BLaER1 treated with 17β-estradiol and CSF1 and Interleukin-3, amounts not matched to agents 10 nM and 100 nM (cell line): ENCODE results near the gene DPP6.

Source experiments
- H3K27ac ChIP-seq, 11 experiments: shearing (Covaris generic); formaldehyde crosslinking; 2 replicates each; pipeline ENCODE4 v1.8.1; 2022
- H3K27me3 ChIP-seq, 11 experiments: shearing (Covaris generic); formaldehyde crosslinking; 2 replicates each; pipeline ENCODE4 v1.8.1; 2022
- H3K36me3 ChIP-seq, 11 experiments: shearing (Covaris generic); formaldehyde crosslinking; 2 replicates each; pipeline ENCODE4 v1.8.1; 2022
- H3K4me1 ChIP-seq, 10 experiments: shearing (Covaris generic); formaldehyde crosslinking; 2 replicates each; pipeline ENCODE4 v1.8.1; 2022
- H3K4me2 ChIP-seq, 11 experiments: shearing (Covaris generic); formaldehyde crosslinking; 2 replicates each; pipeline ENCODE4 v1.8.1; 2022
- H3K4me3 ChIP-seq, 10 experiments: shearing (Covaris generic); formaldehyde crosslinking; 2 replicates each; pipeline ENCODE4 v1.8.1; 2022
- H3K9ac ChIP-seq, 11 experiments: shearing (Covaris generic); formaldehyde crosslinking; 2 replicates each; pipeline ENCODE4 v1.8.1; 2022
- H3K9me3 ChIP-seq, 11 experiments: shearing (Covaris generic); formaldehyde crosslinking; replicated peaks in 1 of 11; 2 replicates each; pipeline ENCODE4 v1.8.1; 2022
- H4K20me1 ChIP-seq, 11 experiments: shearing (Covaris generic); formaldehyde crosslinking; 2 replicates each; pipeline ENCODE4 v1.8.1; 2022
- Cebpa-rat ChIP-seq, 11 experiments: shearing (Covaris generic); IDR thresholded peaks; 2 replicates each; pipeline ENCODE4 v1.8.1; 2022

Gene DPP6

DNA sequence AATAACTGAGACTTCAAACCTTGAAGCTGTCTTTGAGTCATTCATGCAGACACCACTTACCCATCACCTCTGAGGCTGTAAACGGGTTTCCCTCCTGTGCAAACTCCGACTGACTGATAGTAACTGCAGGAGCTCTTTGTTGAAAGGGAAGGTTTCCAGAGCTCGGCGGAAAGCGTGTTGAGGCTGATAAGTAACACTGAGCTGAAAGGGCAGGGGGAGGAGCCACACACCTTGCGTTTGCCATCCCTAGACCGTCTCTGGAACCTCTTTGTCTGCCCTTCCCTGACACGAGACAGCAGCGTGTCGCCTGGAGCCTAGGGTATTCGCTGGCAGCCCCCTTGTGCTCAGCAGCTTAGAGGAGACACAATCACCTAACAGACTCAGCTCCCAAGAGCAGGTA lies 816.7 kb downstream of the DPP6 start:
- no peaks in the 10 kb centered on the region for H3K36me3 ChIP-seq
- no peak overlapping the region for H3K4me2 ChIP-seq
- peaks cover 0 to 11% (median 8%) of the 10 kb centered on the region in 10 experiments; a peak in 14 of 20 replicates for H3K4me1 ChIP-seq
- no peak overlapping the region for H3K4me3 ChIP-seq
- H3K27ac ChIP-seq: no peak overlapping the region
- TF ChIP-seq Cebpa-rat (IDR thresholded peaks at IDR 0.05): no peak
- H3K9me3 ChIP-seq: no peaks in the 10 kb centered on the region
- H3K27me3 ChIP-seq: no peaks in the 10 kb centered on the region
- H4K20me1 ChIP-seq: no peaks in the 10 kb centered on the region; a peak in 1 of 22 replicates
- no peak overlapping the region for H3K9ac ChIP-seq

GRCh38 chr7:154869436-154869835 lies 817.2 kb downstream of the DPP6 start:
- Histone ChIP-seq H3K27ac (no peak overlapping the region), H4K20me1 (no peaks in the 10 kb centered on the region; a peak in 1 of 22 replicates), H3K4me2 (no peak overlapping the region), H3K4me3 (no peak overlapping the region), H3K4me1 (peaks cover 0 to 11% (median 8%) of the 10 kb centered on the region in 10 experiments; a peak in 14 of 20 replicates), H3K27me3 (no peaks in the 10 kb centered on the region), H3K9me3 (no peaks in the 10 kb centered on the region), H3K9ac (no peak overlapping the region), H3K36me3 (no peaks in the 10 kb centered on the region)
- no peak for TF ChIP-seq Cebpa-rat (IDR thresholded peaks at IDR 0.05)

DNA sequence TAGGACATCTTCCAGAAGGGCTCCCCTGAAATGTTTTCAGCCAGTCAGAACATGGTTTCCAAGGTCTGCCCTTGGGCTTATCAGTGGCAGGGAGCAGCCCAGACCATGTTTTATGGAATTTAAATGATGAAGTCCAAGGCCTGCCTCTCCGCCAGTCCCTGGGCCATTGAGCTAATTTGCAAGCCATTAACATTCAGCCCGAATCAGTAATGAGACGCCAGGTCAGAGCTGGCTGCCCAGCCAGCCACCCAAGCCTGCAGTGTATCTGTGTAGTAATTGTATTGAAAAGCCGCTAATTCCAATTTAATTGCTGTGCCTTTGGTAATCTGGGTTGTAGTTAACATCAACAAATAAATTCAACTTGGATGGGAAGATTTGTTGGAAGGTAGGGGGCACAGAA lies 819.3 kb downstream of the DPP6 start:
- Histone ChIP-seq H4K20me1 (no peaks in the 10 kb centered on the region; a peak in 1 of 22 replicates), H3K4me3 (no peak overlapping the region), H3K4me1 (peaks cover 0 to 11% (median 8%) of the 10 kb centered on the region in 10 experiments; a peak in 14 of 20 replicates), H3K9me3 (no peaks in the 10 kb centered on the region), H3K27me3 (no peaks in the 10 kb centered on the region), H3K4me2 (no peak overlapping the region), H3K9ac (no peak overlapping the region), H3K27ac (no peak overlapping the region), H3K36me3 (no peaks in the 10 kb centered on the region)
- TF ChIP-seq Cebpa-rat (IDR thresholded peaks at IDR 0.05): no peak

- Histone ChIP-seq H3K9ac (no peak overlapping the region), H3K4me2 (no peak overlapping the region), H3K36me3 (no peaks in the 10 kb centered on the region), H3K27me3 (no peaks in the 10 kb centered on the region), H3K27ac (no peak overlapping the region), H4K20me1 (no peaks in the 10 kb centered on the region; a peak in 1 of 22 replicates), H3K9me3 (no peaks in the 10 kb centered on the region), H3K4me1 (peaks cover 0 to 5% (median 3%) of the 10 kb centered on the region in 10 experiments; a peak in 14 of 20 replicates), H3K4me3 (no peak overlapping the region)
- TF ChIP-seq Cebpa-rat (IDR thresholded peaks at IDR 0.05): no peak
Measured at GRCh38 chr7:154871928-154872750, 819.9 kb downstream of the DPP6 start.

DNA sequence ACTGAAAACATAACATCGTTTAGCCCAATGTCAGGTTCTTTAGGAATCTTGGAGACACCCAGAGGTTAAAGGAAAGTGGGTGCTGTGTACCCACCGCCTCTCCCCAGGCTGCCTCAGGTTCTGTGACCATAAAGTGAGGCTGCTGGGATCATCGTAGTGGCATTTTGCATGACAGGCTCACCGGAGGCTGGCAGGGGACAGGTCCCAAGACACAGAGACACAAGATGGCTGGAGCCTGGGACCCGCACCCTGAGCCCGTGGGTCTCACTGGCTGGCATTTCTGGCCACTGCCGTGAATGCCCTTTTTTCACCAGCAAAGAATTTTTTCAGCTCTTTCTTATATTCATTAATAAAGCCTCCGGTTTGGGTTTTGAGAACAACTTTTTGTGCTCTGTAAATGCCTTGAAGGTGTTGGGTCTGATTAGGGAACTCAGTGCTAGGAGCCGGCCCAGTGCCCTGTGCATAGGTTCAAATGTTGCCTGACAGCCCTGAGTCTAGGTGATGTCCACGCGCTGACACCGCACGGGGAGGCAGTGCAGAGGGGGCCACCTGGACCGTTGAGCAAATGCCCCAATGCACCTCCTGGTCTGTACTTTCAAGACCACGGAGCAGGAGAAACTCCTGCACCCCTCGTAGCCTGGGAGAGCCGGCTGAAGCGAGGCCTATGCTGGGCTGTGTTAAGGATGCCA lies 820.8 kb downstream of the DPP6 start:
- H3K4me3 ChIP-seq: no peak overlapping the region
- no peaks in the 10 kb centered on the region for H3K9me3 ChIP-seq
- H3K9ac ChIP-seq: no peak overlapping the region
- TF ChIP-seq Cebpa-rat (IDR thresholded peaks at IDR 0.05): no peak
- H3K36me3 ChIP-seq: no peaks in the 10 kb centered on the region
- H3K4me2 ChIP-seq: no peak overlapping the region
- no peak overlapping the region for H3K27ac ChIP-seq
- H4K20me1 ChIP-seq: no peaks in the 10 kb centered on the region; a peak in 1 of 22 replicates
- no peaks in the 10 kb centered on the region for H3K27me3 ChIP-seq
- no peaks in the 10 kb centered on the region for H3K4me1 ChIP-seq

DNA sequence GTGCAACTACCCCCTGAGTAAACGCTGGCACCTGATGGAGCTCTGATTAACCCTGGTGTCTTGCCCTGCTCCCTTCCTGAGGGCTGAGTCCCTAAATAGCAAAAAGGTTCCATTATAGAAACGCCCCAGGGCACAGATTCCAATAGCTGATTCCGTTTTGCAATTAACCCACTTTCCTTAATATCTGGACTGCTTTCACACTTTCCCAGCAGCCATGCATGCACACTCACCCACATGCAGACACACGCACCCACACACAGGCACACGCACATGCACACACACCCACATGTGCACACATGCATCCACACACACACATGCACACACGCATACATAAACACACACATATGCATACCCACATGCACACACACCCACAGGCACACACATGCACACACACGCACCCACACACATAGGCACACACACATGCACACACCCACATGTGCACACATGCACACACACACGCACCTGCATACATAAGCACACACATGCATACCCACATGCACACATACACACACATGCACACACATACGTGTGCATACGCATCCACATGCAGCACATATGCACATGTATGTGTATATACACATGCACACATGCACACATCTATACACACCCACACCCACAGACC lies 821.4 kb downstream of the DPP6 start:
- Histone ChIP-seq H3K4me2 (no peak overlapping the region), H3K9me3 (no peaks in the 10 kb centered on the region), H3K4me1 (no peaks in the 10 kb centered on the region), H3K36me3 (no peaks in the 10 kb centered on the region), H3K27ac (no peak overlapping the region), H3K27me3 (no peaks in the 10 kb centered on the region), H4K20me1 (no peaks in the 10 kb centered on the region; a peak in 1 of 22 replicates), H3K9ac (no peak overlapping the region), H3K4me3 (no peak overlapping the region)
- TF ChIP-seq Cebpa-rat (IDR thresholded peaks at IDR 0.05): no peak

DNA sequence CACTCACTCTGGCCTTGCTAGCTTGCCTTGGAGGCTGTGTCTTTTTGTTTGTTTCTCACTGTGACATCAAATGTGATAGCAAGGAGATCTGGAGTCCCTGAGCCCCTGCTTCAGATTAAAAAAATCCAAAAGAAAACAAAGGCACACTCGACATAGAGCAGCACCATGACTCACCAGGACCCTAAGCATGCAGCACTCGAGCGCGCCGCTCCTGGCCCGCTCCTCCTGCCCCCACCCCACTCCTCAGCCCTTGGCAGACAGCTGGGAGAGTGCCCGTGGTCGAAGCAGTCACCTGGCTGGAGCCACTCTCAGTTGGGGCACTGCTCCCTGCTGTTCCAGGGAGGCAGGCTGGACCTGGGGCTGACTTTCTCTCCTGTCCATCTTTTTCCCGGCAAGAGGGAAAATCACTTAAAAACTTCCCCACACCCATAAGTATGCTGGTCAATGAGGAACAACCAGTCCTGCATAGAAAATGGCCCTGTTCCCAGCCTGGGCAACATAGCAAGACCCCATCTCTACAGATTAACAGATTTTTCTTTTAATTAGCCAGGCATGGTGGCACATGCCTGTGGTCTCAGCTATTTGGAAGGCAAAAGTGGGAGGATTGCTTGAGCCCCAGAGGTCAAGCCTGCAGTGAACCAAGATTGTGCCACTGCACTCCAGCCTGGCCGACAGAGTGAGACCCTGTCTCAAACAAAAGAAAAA lies 822.4 kb downstream of the DPP6 start:
- Histone ChIP-seq H3K4me1 (no peaks in the 10 kb centered on the region), H3K36me3 (no peaks in the 10 kb centered on the region), H3K9ac (no peak overlapping the region), H3K4me2 (no peak overlapping the region), H4K20me1 (no peaks in the 10 kb centered on the region; a peak in 1 of 22 replicates), H3K27ac (no peak overlapping the region), H3K4me3 (no peak overlapping the region), H3K27me3 (no peaks in the 10 kb centered on the region), H3K9me3 (no peaks in the 10 kb centered on the region)
- no peak for TF ChIP-seq Cebpa-rat (IDR thresholded peaks at IDR 0.05)

GRCh38 chr7:154875297-154875696 lies 823.1 kb downstream of the DPP6 start:
- Histone ChIP-seq H3K4me3 (no peak overlapping the region), H3K9ac (no peak overlapping the region), H3K36me3 (no peaks in the 10 kb centered on the region), H3K4me2 (no peak overlapping the region), H3K9me3 (no peaks in the 10 kb centered on the region), H3K27ac (no peak overlapping the region), H3K27me3 (no peaks in the 10 kb centered on the region), H3K4me1 (no peaks in the 10 kb centered on the region), H4K20me1 (no peaks in the 10 kb centered on the region; a peak in 1 of 22 replicates)
- TF ChIP-seq Cebpa-rat (IDR thresholded peaks at IDR 0.05): no peak

DNA sequence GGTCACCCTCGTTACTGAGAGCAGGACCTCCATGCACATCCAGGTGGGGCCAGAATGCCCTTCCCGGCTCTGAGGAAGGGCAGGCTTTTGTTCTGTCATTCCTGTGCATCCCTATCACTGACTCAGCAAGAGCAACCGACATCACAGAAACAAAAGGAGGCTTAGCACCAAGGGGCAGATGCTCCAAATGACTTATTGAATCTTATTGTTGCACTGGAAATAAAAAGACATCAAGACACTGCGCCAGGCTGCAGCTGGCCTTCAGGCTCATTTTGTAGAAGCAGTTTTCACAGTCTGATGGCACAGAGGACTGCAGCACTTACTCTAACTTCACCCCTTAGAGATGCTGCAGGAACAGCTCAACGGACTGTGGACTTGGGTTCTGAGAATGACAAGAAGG lies 824.3 kb downstream of the DPP6 start:
- no peak overlapping the region for H3K4me3 ChIP-seq
- H4K20me1 ChIP-seq: no peaks in the 10 kb centered on the region
- no peaks in the 10 kb centered on the region for H3K36me3 ChIP-seq
- no peaks in the 10 kb centered on the region for H3K4me1 ChIP-seq
- H3K9me3 ChIP-seq: no peaks in the 10 kb centered on the region
- no peak overlapping the region for H3K9ac ChIP-seq
- H3K27ac ChIP-seq: no peak overlapping the region
- no peak overlapping the region for H3K4me2 ChIP-seq
- no peak for TF ChIP-seq Cebpa-rat (IDR thresholded peaks at IDR 0.05)
- no peaks in the 10 kb centered on the region for H3K27me3 ChIP-seq
